MCF 10A (cell line): ENCODE results near the gene ADCK1. TPM values are rescaled to one million over a fixed set of nuclear protein-coding genes. Genes with fewer than 3 reads are reported as not detected.

Source experiments
- BruUV-seq: library from RNA; stranded (reverse); fragments of 400-500 nt; replicated peaks from 2 replicates; lab custom pipeline; 2021; lab: Mats Ljungman, UMichigan
- CTCF ChIA-PET: fragments of 300-600 bp; sonication (Branson Sonifier 250); formaldehyde crosslinking; extraction: SDS; loops from one replicate; lab custom pipeline; 2021; ENCODE audit warnings: antibody characterized with exemption, inconsistent platforms; lab: Yijun Ruan, JAX
- POLR2A ChIA-PET: fragments of 300-600, 350-650 bp; sonication (Branson Sonifier 250); formaldehyde crosslinking; extraction: SDS; loops from one replicate; lab custom pipeline; 2020; ENCODE audit warnings: antibody characterized with exemption, inconsistent platforms; lab: Yijun Ruan, JAX
- DNase-seq: peaks from one replicate; pipeline ENCODE4 v3.0.0-alpha.2; 2018; ENCODE audit not compliant: unreplicated experiment
- H3K27ac Mint-ChIP-seq: one replicate; pipeline ENCODE4 v1.8.0; 2022; ENCODE audit warnings: mild to moderate bottlenecking, low read depth, mixed read lengths; ENCODE audit not compliant: unreplicated experiment
- H3K27me3 Mint-ChIP-seq: one replicate; pipeline ENCODE4 v1.8.0; 2022; ENCODE audit warnings: mixed read lengths; ENCODE audit not compliant: insufficient read depth, unreplicated experiment
- H3K36me3 Mint-ChIP-seq: one replicate; pipeline ENCODE4 v1.8.0; 2022; ENCODE audit warnings: mild to moderate bottlenecking, moderate library complexity, mixed read lengths; ENCODE audit not compliant: insufficient read depth, unreplicated experiment
- H3K4me1 Mint-ChIP-seq: one replicate; pipeline ENCODE4 v1.8.0; 2022; ENCODE audit warnings: mixed read lengths; ENCODE audit not compliant: insufficient read depth, unreplicated experiment
- H3K4me3 Mint-ChIP-seq: one replicate; pipeline ENCODE4 v1.8.0; 2022; ENCODE audit warnings: mild to moderate bottlenecking, moderate library complexity, mixed read lengths; ENCODE audit not compliant: unreplicated experiment
- H3K9me3 Mint-ChIP-seq: one replicate; pipeline ENCODE4 v1.8.0; 2022; ENCODE audit warnings: mixed read lengths; ENCODE audit not compliant: unreplicated experiment
- intact Hi-C: fragments of 100-400 bp; cut with micrococcal nuclease; formaldehyde crosslinking; loops from 2 replicates; pipeline ENCODE4 v1.14.1; 2022
- total RNA-seq: library from RNA; stranded (reverse); gene quantifications from 2 replicates; pipeline ENCODE4 v1.2.3, GENCODE V29; 2022
- TF ChIP-seq, protein P1 (sequence below): fragments of 200-600 bp; IDR thresholded peaks from one replicate; pipeline ENCODE4 v1.8.0; 2022; ENCODE audit warnings: antibody characterized with exemption, mild to moderate bottlenecking; ENCODE audit not compliant: unreplicated experiment

Gene ADCK1
- total RNA-seq, 1 experiment from 2014 or later, result 7.0 TPM

DNA sequence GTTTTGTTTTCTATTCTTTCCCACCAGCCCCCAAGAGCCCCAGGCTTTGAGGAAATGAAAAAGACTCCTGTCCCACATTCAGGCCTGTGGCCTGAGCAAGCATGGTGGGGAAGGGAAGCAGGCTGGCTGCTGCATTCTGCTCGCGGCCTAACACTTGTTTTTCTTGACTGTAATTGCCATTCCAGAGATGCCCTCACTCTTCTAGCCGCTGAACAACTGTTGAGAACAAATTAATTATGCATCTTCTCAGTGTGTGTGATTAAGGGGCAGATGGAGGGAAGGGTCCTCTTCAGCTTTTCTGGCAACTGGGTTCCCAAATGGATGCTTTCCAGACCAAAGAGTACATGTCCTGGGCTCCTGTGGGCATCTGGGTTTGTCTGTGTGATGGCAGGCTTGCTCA is 43.3 kb downstream of the ADCK1 start:
- ChIA-PET CTCF (interaction anchor here (1.0 kb wide), 1 partner anchor 19 kb away, joined by 3 read pairs; no protein-coding TSS in a partner anchor), POLR2A (no interaction called here)
- Mint-ChIP-seq H3K36me3 (peaks cover 12% of the 10 kb centered on the region), H3K9me3 (no peaks in the 10 kb centered on the region), H3K27me3 (no peaks in the 10 kb centered on the region), H3K4me1 (no peaks in the 10 kb centered on the region), H3K27ac (no peak overlapping the region), H3K4me3 (no peak overlapping the region)
- BruUV-seq, result no TSS peak
- TF ChIP-seq, protein P1, sequence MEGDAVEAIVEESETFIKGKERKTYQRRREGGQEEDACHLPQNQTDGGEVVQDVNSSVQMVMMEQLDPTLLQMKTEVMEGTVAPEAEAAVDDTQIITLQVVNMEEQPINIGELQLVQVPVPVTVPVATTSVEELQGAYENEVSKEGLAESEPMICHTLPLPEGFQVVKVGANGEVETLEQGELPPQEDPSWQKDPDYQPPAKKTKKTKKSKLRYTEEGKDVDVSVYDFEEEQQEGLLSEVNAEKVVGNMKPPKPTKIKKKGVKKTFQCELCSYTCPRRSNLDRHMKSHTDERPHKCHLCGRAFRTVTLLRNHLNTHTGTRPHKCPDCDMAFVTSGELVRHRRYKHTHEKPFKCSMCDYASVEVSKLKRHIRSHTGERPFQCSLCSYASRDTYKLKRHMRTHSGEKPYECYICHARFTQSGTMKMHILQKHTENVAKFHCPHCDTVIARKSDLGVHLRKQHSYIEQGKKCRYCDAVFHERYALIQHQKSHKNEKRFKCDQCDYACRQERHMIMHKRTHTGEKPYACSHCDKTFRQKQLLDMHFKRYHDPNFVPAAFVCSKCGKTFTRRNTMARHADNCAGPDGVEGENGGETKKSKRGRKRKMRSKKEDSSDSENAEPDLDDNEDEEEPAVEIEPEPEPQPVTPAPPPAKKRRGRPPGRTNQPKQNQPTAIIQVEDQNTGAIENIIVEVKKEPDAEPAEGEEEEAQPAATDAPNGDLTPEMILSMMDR, result no peak
- no peak for DNase-seq
- intact Hi-C loops, result no loop called here

DNA sequence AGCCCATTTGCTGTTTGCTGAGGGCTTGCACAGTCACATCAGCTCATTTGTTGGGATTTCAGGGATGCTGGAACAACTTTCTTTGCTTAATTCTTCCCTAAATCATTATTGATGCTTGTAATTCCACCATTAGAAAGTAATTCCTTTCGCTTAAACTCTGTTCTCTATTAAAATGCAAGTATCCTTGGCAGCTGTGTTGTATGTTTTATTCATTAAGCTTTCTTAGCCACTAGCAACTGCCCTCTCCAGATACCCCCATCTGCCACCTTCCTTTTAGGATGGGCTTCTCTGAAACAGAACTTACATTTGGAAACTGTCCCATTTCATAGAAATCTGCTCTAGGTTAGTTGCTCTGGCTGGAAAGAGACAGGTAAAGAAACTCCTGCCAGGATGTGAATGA is 43.7 kb downstream of the ADCK1 start:
- H3K9me3 Mint-ChIP-seq, result no peaks in the 10 kb centered on the region
- DNase-seq, result no peak
- no peaks in the 10 kb centered on the region for H3K4me1 Mint-ChIP-seq
- no peaks in the 10 kb centered on the region for H3K27me3 Mint-ChIP-seq
- no TSS peak for BruUV-seq
- intact Hi-C loops, result no loop called here
- no peak overlapping the region for H3K27ac Mint-ChIP-seq
- TF ChIP-seq, protein P1, result no peak
- peaks cover 12% of the 10 kb centered on the region for H3K36me3 Mint-ChIP-seq
- POLR2A ChIA-PET, result no interaction called here
- H3K4me3 Mint-ChIP-seq, result no peak overlapping the region
- CTCF ChIA-PET, result interaction anchor here (1.0 kb wide), 1 partner anchor 18 kb away, joined by 3 read pairs; no protein-coding TSS in a partner anchor

DNA sequence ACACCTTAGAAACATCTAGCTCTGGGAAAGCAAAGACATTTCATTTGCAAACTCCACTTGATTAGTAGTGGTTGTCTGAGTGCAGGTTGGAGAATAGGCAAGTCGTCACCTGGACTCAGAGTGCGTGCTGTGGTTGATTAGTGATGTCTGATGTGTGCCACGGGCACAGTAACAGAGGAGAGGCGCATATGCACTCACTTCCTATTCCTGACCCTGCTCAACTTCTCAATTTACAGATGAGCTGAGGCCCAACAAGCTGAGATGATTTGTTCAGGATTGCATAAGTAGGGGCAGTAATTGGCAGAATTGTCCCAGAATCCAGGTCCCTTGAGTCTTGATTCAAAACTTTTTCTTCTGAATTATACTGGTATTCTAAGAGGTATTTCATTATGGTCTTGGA is 44.9 kb downstream of the ADCK1 start:
- intact Hi-C loops, result no loop called here
- Mint-ChIP-seq H3K27me3 (no peaks in the 10 kb centered on the region), H3K4me1 (no peaks in the 10 kb centered on the region), H3K36me3 (peaks cover 17% of the 10 kb centered on the region), H3K27ac (no peak overlapping the region), H3K4me3 (no peak overlapping the region), H3K9me3 (no peaks in the 10 kb centered on the region)
- BruUV-seq, result no TSS peak
- TF ChIP-seq, protein P1, result no peak
- CTCF ChIA-PET, result interaction anchor here (0.7 to 4.0 kb wide), 2 partner anchors 17 to 242 kb away, joined by 3 to 23 read pairs; no protein-coding TSS in a partner anchor
- DNase-seq, result no peak
- POLR2A ChIA-PET, result no interaction called here

GRCh38 chr14:77848031-77848430 is 48.1 kb downstream of the ADCK1 start:
- CTCF ChIA-PET, result interaction anchor here (4.0 kb wide), 1 partner anchor 14 kb away, joined by 23 read pairs; no protein-coding TSS in a partner anchor
- POLR2A ChIA-PET, result no interaction called here
- H3K27ac Mint-ChIP-seq, result no peak overlapping the region

More at GRCh38 chr14:77848031-77848430, 48.1 kb downstream of the ADCK1 start:
- intact Hi-C loops, result no loop called here
- no peak for DNase-seq
- no peaks in the 10 kb centered on the region for H3K27me3 Mint-ChIP-seq
- no peaks in the 10 kb centered on the region for H3K9me3 Mint-ChIP-seq
- TF ChIP-seq, protein P1, result no peak
- H3K4me3 Mint-ChIP-seq, result no peak overlapping the region
- no TSS peak for BruUV-seq
- no peaks in the 10 kb centered on the region for H3K4me1 Mint-ChIP-seq
- H3K36me3 Mint-ChIP-seq, result peaks cover 17% of the 10 kb centered on the region
